Common myeloid progenitor, CD34-positive (primary cell): ENCODE measurements around the gene ZNF19.
A peak's percentile ranks its signal among the peaks of the same experiment; 100 is the strongest.

ENCODE experiments used
- CTCF ChIA-PET: fragments of 350-600 bp; sonication (Branson Sonifier 250); formaldehyde crosslinking; loops from one replicate; lab custom pipeline; 2021; ENCODE audit warnings: antibody characterized with exemption; lab: Charles Lee
- POLR2A ChIA-PET: fragments of 350-600 bp; sonication (Branson Sonifier 250); formaldehyde crosslinking; loops from one replicate; lab custom pipeline; 2021; ENCODE audit warnings: antibody characterized with exemption; lab: Charles Lee
- DNase-seq, 3 donors: peaks; one replicate each; pipeline versions ENCODE4 v3.0.0 to v3.0.0-alpha.2; 2013
- H3K27ac ChIP-seq, 2 experiments: 1 replicate in 1 of 2; 2 replicates in 1 of 2; pipeline ENCODE4 v1.7.0; 2013; ENCODE audit warnings: inconsistent platforms in 2 of 2, low read length in 2 of 2, mild to moderate bottlenecking in 2 of 2, low read depth in 1 of 2, moderate library complexity in 1 of 2; ENCODE audit not compliant: severe bottlenecking in 2 of 2, insufficient read depth in 1 of 2, poor library complexity in 1 of 2
- H3K27me3 ChIP-seq, 5 experiments: replicated peaks in 2 of 5; 1 replicate in 3 of 5; 2 replicates in 2 of 5; pipeline versions ENCODE4 v1.6.1 to v1.7.0; 2013; ENCODE audit warnings: low read length in 4 of 5, mild to moderate bottlenecking in 2 of 5, moderate library complexity in 2 of 5, inconsistent platforms in 1 of 5; ENCODE audit not compliant: insufficient read depth in 5 of 5, control insufficient read depth in 4 of 5
- H3K36me3 ChIP-seq, 4 experiments: 1 replicate in 2 of 4; 2 replicates in 2 of 4; pipeline versions ENCODE4 v1.6.1 to v1.7.0; 2013; ENCODE audit warnings: low read length in 3 of 4, control low read depth in 1 of 4, mild to moderate bottlenecking in 1 of 4; ENCODE audit not compliant: control insufficient read depth in 4 of 4, insufficient read depth in 4 of 4
- H3K4me1 ChIP-seq, 4 experiments: 1 replicate in 3 of 4; 2 replicates in 1 of 4; pipeline versions ENCODE4 v1.6.1 to v1.7.1; 2013; ENCODE audit warnings: low read length in 3 of 4, mild to moderate bottlenecking in 3 of 4, control low read depth in 1 of 4, inconsistent platforms in 1 of 4, moderate library complexity in 1 of 4; ENCODE audit not compliant: control insufficient read depth in 4 of 4, insufficient read depth in 4 of 4; ENCODE audit errors: control extremely low read depth in 1 of 4
- H3K4me3 ChIP-seq, 7 experiments: 1 replicate in 4 of 7; 2 replicates in 3 of 7; pipeline versions ENCODE4 v1.5.1 to v1.7.0; 2013; ENCODE audit warnings: mild to moderate bottlenecking in 7 of 7, low read length in 6 of 7, moderate library complexity in 6 of 7, inconsistent platforms in 2 of 7, low read depth in 2 of 7, control low read depth in 1 of 7; ENCODE audit not compliant: insufficient read depth in 4 of 7, control insufficient read depth in 1 of 7; ENCODE audit errors: extremely low read depth in 1 of 7
- H3K9me3 ChIP-seq, 5 experiments: 1 replicate in 4 of 5; 2 replicates in 1 of 5; pipeline versions ENCODE4 v1.6.1 to v1.7.1; 2013; ENCODE audit warnings: low read length in 4 of 5, mild to moderate bottlenecking in 2 of 5, inconsistent platforms in 1 of 5, low read depth in 1 of 5, moderate library complexity in 1 of 5; ENCODE audit not compliant: control insufficient read depth in 4 of 5, insufficient read depth in 2 of 5; ENCODE audit errors: control extremely low read depth in 1 of 5
- WGBS: methylation state at CpG from one replicate; pipeline ENCODE4 v1.1.5; 2013; ENCODE audit not compliant: insufficient coverage; 5-methylcytosine and 5-hydroxymethylcytosine counted together

The ZNF19 gene

GRCh38 chr16:71526111-71526631 is 37.0 kb upstream of the ZNF19 start, which contains the start of gene CHST4:
CHST4 (plus strand) TSS chr16:71526426; CDS start chr16:71536678, 10,252 bp downstream.
- Histone ChIP-seq H3K4me1 (peaks cover 0 to 6% (median 3%) of the 10 kb centered on the region in 4 experiments), H3K9me3 (no peaks in the 10 kb centered on the region), H3K4me3 (peak within 1 kb of the TSS in 1 of 7 experiments; percentile 13), H3K27me3 (peaks cover 2 to 16% (median 7%) of the 10 kb centered on the region in 5 experiments), H3K36me3 (no peaks in the 10 kb centered on the region), H3K27ac (no peak within 1 kb of the TSS)
- ChIA-PET POLR2A (no interaction called here), CTCF (interaction anchor here (0.6 to 1.7 kb wide), 4 partner anchors 10 to 85 kb away, joined by 3 to 7 read pairs (median 4); no protein-coding TSS in a partner anchor)
- DNase-seq, result peak in 2 of 3 donors; percentile 32 to 43
- WGBS, result 25% methylated on average over 8 of the region's 9 CpGs

DNA sequence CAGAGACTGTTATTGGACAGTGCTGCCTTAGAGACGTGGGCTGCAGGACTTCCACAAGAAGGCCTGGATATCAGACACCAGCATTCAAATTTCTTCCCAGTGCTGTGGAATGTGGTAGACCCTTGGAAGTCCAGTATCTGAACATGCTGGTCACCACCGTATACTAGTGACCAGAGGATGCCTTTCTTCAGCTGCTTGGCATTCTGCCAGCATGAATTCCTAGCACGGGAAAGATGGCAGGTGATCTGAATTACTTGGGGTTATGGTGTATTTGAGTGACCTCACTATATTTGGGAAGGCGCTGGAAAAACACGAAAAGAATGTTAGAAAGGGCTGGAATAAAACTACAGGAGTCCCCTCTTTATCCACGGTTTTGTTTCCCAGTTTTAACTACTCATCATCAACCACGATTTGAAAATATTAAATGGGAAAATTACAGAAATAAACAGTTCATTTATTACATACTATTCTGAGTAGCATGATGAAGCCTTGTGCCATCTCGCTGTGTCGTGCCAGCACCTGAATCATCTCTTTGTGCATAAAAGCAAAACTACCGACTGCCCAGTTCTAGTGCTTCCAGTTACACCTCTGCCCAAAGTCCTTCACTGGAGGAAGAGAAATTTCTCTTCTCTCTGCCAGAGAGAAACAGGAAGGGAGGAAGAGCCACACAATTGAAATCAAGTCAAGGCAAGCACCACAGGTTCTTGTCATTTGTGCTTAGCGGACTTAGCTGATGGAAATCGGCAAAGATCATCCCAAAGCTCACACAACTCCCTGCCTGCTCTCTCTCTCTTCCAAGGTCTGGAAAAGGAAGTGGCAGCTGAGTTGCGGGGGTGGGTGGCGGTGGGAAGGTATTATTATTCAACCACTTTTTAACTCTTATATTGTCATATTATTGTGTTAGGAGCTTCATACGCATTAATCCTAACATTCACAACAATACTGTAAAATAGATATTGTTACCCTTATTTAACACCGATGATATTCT is 35.7 kb upstream of the ZNF19 start:
- POLR2A ChIA-PET, result no interaction called here
- Histone ChIP-seq H3K4me1 (peaks cover 0 to 6% (median 3%) of the 10 kb centered on the region in 4 experiments), H3K9me3 (no peaks in the 10 kb centered on the region), H3K4me3 (no peak overlapping the region), H3K36me3 (no peaks in the 10 kb centered on the region), H3K27me3 (peaks cover 2 to 16% (median 7%) of the 10 kb centered on the region in 5 experiments), H3K27ac (no peak overlapping the region)
- DNase-seq, result no peak
- CTCF ChIA-PET, result interaction anchor here (1.7 kb wide), 1 partner anchor 13 kb away, joined by 7 read pairs; no protein-coding TSS in a partner anchor
- 92% methylated on average over 6 of the region's 16 CpGs for WGBS

GRCh38 chr16:71520550-71520949 is 31.4 kb upstream of the ZNF19 start:
- Histone ChIP-seq H3K4me3 (no peak overlapping the region), H3K27ac (no peak overlapping the region), H3K4me1 (no peaks in the 10 kb centered on the region), H3K27me3 (peaks cover 0 to 10% (median 3%) of the 10 kb centered on the region in 5 experiments), H3K36me3 (no peaks in the 10 kb centered on the region), H3K9me3 (no peaks in the 10 kb centered on the region)
- POLR2A ChIA-PET, result no interaction called here
- CTCF ChIA-PET, result no interaction called here
- WGBS, result 93% methylated on average over 3 of the region's 3 CpGs
- no peak for DNase-seq

DNA sequence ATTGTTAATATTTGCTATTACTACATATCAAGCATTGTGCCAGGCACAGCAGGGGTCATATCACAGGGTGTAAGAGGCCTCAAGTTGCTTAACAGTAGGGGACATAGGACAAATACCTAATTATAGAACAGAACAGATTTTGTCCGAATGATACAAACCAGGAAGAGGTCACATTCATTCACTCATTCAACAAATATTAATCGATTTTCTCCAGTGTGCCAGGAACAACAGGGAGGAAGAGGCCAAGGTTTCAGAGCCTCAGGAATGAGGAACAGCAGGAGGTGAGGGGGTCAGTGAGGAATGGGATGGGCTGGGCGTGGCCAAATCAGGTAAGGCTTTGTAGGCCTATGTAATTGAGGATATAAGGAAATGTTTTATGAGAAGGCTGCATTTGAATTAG is 25.9 kb upstream of the ZNF19 start:
- Histone ChIP-seq H3K36me3 (no peaks in the 10 kb centered on the region), H3K4me1 (no peaks in the 10 kb centered on the region), H3K27me3 (peaks cover 0 to 6% (median 0%) of the 10 kb centered on the region in 5 experiments), H3K9me3 (no peaks in the 10 kb centered on the region), H3K27ac (no peak overlapping the region), H3K4me3 (no peak overlapping the region)
- WGBS, result no CpG with 5 or more reads among the region's 3 CpGs
- DNase-seq, result no peak
- ChIA-PET POLR2A (no interaction called here), CTCF (no interaction called here)

DNA sequence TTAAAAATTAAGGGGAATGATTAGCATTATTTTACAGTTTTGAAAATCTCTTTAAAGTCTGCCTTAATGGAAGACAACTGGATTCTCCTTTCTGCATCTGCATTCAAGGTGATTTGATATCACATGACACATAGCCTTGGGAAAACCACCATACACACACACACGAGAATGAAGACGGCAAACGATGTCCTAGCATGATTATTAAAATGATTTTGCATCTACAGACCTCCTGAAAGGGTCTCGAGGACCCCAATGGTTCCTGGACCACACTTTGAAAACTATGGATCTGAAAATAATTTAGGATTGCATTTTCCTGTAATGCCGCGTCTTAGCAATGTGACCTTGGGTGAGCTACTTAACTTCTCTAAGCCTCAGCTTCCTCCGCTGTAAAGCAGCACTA is 25.4 kb upstream of the ZNF19 start:
- Histone ChIP-seq H3K9me3 (no peaks in the 10 kb centered on the region), H3K4me1 (no peaks in the 10 kb centered on the region), H3K4me3 (no peak overlapping the region), H3K27me3 (peaks cover 0 to 4% (median 0%) of the 10 kb centered on the region in 5 experiments), H3K36me3 (no peaks in the 10 kb centered on the region), H3K27ac (no peak overlapping the region)
- WGBS, result 95% methylated on average over 5 of the region's 7 CpGs
- ChIA-PET CTCF (interaction anchor here (1.1 kb wide), 1 partner anchor 15 kb away, joined by 3 read pairs; no protein-coding TSS in a partner anchor), POLR2A (no interaction called here)
- DNase-seq, result no peak

- POLR2A ChIA-PET, result no interaction called here
- no CpG with 5 or more reads among the region's 1 CpG for WGBS
These were observed 24.2 kb upstream of the ZNF19 start for GRCh38 chr16:71513302-71513701.

More at GRCh38 chr16:71513302-71513701, 24.2 kb upstream of the ZNF19 start:
- CTCF ChIA-PET, result interaction anchor here (1.1 kb wide), 1 partner anchor 26 kb away, joined by 3 read pairs; no protein-coding TSS in a partner anchor
- Histone ChIP-seq H3K9me3 (no peaks in the 10 kb centered on the region), H3K27me3 (peaks cover 0 to 4% (median 0%) of the 10 kb centered on the region in 5 experiments), H3K27ac (no peak overlapping the region), H3K4me1 (no peaks in the 10 kb centered on the region), H3K4me3 (no peak overlapping the region), H3K36me3 (no peaks in the 10 kb centered on the region)
- no peak for DNase-seq
